Activated T-cell treated with anti-CD3 and anti-CD28 coated beads, Interleukin-2, amount 50 U/mL, for 48 hours (primary cell): ENCODE results near the gene PEX10.

Experiments
- DNase-seq, 2 experiments: peaks; one replicate each; pipeline ENCODE4 v3.0.0-alpha.2; 2020

PEX10 gene

GRCh38 chr1:2384941-2385481 lies 27.4 kb downstream of the PEX10 start:
- DNase-seq, result no peak

GRCh38 chr1:2384130-2384860 lies 28.1 kb downstream of the PEX10 start:
- DNase-seq, result no peak

- DNase-seq, result no peak
Observed at GRCh38 chr1:2383576-2383975, 28.8 kb downstream of the PEX10 start.

DNA sequence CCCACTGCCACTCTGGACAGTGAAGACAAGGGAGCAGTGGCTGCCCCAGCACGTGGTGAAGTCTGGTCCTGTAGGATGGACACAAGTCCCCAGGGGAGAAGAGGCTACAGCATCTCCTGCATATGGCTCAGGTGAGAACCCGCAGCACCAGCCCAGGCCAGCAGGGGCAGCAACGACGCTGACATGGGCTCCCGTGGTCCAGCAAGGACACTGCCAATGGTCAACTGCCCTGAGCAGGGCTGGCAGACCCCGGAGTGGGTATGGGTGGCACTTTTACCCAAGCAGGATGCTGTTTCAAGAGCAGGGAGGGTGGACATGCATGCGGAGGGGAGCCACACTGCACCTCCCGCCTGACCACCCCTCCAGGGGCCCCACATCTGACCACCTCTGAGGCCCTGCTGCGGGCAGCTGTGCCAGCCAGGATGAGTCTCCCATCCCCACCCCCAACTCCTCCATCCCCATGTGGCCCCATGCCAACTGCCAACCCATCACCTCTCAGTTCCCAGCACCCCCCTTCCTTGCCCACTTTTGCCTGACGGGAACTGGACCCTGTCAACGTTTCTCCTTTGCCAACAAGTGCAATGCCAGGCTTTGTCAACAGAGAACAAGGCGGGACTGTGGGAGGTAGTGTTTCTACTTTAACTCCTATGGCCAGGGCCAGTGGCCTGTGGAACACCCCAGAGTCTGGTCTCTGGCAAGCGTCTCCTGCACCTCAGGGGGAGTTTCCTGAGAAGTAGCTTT lies 29.6 kb downstream of the PEX10 start:
- DNase-seq, result peak; percentile 48 to 62

GRCh38 chr1:2381741-2382620 lies 30.4 kb downstream of the PEX10 start:
- peak; percentile 79 to 86 for DNase-seq

DNA sequence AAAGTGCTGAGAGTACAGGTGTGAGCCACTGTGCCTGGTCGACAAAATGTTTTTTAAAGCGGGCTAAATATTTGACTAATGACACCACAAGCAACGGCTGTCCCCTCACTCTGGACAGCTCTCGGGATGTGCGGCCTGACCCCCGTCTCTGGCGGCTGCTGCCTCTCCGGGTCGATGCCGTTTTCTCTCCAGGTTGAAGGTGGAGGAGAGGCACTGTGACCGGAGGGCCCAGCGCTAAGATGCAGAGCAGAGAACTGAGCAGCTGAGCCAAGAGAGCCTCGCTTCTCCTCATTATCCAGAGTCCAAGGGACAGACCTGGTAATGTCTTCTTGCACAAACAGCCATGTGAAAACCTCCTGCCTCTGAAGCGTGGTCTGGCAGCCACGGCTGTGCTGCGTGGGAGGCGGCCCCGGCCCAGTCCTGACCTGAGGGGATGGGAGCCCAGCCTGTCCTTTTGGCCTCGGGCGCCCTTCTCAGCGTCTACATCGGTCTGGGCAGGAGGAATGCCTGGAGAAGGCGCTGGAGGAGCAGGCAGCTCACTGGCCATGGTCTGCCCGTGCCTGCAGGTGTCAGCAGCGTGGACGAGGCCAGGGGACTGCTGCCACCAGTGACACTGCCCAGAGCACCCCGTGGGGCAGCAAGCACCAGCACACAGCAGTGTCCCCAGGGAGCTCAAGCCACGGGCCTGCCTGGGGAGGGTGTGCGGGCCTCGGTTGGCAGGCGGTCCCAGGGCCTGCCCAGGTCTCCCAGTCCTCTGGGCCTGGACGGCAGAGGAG lies 31.4 kb downstream of the PEX10 start:
- no peak for DNase-seq

- no peak for DNase-seq
Observed at GRCh38 chr1:2379733-2380404, 32.5 kb downstream of the PEX10 start.

GRCh38 chr1:2378956-2379732 lies 33.2 kb downstream of the PEX10 start:
- no peak for DNase-seq

DNA sequence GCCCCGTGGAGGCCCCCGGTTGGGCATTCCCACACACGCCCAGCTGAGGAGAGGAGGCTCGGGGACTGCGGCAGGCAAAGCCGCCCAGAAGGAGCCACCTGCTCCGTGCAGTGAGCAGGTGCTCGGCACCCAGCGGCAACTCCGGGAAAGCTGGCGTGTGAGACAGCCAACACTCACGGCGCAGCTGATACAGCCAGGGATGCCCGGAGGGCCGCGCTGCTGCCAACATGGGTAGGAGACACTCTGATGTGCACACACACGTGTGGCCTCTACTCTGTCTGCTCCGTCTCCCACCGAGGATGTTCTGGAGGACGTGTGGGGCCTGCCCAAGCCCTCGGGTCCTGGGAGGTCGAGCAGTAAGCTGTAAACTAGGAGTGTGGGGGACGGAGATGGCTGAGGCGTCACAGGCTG lies 33.9 kb downstream of the PEX10 start:
- DNase-seq, result no peak

DNA sequence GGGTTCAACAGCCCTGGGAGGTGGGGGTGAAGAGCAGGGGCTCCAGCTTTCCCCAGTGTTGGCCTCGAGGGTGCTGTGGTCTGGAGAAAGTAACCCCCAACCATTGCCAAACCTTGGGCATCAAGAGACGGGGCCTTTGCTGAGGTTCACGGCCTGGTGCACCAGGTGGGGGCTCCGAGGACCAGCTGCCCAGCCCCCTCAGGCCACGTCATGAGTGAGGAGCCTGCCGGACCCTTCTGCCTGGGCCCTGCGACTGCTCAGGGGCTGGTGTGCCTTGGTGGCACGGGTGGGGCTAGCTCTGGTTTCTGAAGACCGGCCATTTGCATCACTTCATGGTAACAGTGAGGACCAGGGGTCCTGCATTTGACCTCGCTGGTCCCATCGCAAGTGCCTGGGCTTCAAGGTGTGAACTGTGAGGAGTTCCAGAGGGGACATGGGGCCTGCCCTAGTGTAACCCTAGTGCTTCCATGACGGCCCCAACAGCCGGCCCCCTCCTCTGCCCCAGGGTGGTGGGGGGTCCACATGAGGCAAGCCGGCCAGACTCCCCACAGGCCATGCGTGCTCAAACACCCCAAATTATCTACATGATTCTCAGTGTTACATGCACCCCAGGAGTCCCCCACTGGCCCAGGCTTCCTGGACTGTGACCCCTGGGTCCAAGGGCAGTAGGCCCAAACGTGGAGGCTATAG lies 34.5 kb downstream of the PEX10 start:
- no peak for DNase-seq

GRCh38 chr1:2376931-2377672 lies 35.3 kb downstream of the PEX10 start:
- no peak for DNase-seq

GRCh38 chr1:2376261-2376741 lies 36.1 kb downstream of the PEX10 start:
- no peak for DNase-seq

- DNase-seq, result no peak
Observed at GRCh38 chr1:2375923-2376260, 36.5 kb downstream of the PEX10 start.

DNA sequence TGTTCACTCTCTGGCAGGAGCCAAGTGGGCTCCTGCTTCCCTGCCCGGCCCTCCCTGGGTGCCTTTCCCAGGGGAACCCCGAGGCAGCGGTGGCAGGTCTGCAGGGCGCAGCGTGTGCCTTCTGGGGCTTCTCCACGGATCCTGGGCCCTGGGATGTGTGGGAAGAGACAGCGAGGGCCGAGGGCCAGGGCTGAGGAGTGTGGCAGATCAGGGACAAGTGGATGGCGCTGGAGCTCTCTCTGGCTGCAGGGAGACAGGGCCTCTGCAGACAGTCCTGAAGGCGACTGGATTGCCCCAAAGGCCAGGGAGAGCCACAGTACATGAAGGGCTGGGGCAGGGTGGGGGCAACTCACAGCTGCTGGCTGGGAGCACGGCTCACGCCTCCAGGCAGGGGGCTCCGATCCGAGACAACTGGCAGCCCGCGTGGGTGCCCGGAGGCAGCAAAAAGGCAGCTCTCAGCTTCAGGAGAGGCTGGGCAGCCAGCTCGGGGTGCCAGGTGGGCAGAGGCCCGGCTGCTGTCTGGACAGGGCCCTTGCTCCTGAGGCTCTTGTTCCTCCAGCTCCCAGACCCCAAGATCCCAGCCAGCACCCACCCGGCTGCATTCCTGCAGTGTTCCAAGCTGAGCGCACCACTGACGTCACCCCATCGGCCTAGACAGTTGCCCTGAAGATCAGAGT lies 37.0 kb downstream of the PEX10 start:
- no peak for DNase-seq

DNA sequence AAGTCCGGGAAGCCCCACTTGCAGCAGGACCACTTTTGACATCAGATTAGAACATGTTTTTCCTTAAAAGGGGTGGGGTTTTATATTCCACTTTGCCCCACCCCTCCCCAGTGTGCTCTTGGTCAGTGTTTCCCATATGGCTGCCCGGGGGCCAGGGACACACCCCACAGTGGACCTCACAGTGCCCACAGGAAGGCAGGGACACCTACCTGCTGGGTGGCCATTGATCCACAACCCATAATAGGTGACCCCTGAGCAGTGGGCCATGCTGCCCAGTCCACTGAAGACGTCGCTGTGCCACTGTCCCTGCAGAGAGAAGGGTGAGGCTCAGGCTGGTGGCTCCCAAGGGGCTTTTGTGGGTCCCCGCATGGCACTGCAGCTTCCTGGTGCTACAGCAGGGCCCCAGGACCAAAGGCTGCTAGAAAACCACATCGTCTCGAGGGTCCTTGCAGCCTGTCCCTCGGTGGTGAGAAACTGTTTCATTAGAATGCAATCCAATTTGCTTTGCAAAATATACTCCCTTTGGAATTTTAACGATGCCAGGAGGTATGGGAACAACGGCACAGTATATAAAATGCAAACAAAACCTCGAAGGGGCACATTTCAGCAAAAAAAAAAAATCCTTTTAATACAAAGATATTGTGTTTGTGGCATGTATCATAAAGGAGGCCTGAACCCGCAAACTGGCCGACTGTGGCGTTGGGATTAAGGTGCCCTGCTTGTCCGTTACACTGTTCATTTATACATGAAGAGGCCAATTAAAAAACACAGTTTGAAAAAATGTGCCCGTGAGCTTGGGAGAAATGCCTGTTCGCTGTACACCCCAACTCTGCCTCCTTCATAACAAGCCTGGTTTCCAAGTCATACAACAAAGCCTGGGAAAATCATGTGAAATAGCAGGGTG lies 37.9 kb downstream of the PEX10 start:
- no peak for DNase-seq

DNA sequence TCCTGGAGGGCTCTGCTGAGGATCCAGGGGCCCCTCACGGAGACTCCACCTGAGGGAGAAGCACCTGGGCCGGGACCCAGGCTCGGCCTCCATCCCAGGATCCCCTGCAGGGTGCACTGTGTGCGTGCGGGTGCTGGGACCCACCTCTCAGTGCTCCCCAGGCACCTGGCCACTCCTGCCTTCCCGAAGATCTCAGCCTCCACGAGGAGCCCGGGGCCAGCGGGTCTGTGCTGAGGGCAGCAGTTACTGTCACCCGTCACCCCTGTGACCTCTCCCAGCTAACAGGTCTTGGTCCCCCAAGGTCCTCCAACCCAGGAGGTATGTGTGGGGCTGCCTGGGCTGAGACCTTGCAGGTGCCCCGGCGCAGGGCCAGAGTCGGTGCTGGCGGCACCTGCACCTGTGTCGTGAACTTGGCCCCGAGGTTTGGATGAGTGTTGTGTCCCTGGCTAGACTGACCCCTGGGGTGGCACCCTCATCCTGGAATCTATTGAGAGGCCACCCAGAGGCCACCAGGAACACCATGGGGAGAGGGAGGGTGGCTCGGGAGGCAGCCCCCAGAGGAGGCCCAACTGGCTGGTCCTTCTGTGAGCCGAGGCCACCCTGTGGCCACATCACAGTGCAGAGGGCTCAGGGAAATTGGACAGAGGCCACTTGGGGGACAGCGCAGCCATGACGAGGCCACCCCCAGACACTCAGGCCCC lies 38.7 kb downstream of the PEX10 start:
- DNase-seq, result no peak
